HG03066 (cell line): ENCODE measurements around the gene KLK13.

Experiments used
- ATAC-seq: cut with Tn5 transposase; IDR thresholded peaks from one replicate; pipeline ENCODE4 v1.9.1; 2021; ENCODE audit warnings: low read depth; ENCODE audit not compliant: unreplicated experiment

Gene KLK13

GRCh38 chr19:51025401-51025800, 39.5 kb downstream of the KLK13 start:
- ATAC-seq: no peak

- ATAC-seq: no peak
Measured at GRCh38 chr19:51024924-51025323, 40.0 kb downstream of the KLK13 start.

GRCh38 chr19:51023946-51024345, 40.9 kb downstream of the KLK13 start:
- no peak for ATAC-seq

GRCh38 chr19:51022526-51022925, 42.4 kb downstream of the KLK13 start:
- ATAC-seq: no peak

GRCh38 chr19:51020988-51021651, 43.8 kb downstream of the KLK13 start:
- ATAC-seq: no peak

GRCh38 chr19:51019544-51019925, 45.4 kb downstream of the KLK13 start, which contains the start of gene KLK10:
Gene KLK10 (minus strand): TSS chr19:51019709. CDS start chr19:51019130, 579 bp downstream.
- ATAC-seq: no peak

- ATAC-seq: no peak
Measured at GRCh38 chr19:51018745-51019543, 45.9 kb downstream of the KLK13 start.

GRCh38 chr19:51016798-51017683, 47.9 kb downstream of the KLK13 start:
- ATAC-seq: no peak

- no peak for ATAC-seq
Measured at GRCh38 chr19:51015691-51016267, 49.1 kb downstream of the KLK13 start.

- ATAC-seq: no peak
Measured at GRCh38 chr19:51014242-51014641, 50.6 kb downstream of the KLK13 start.

GRCh38 chr19:51012661-51013190, 52.2 kb downstream of the KLK13 start:
- ATAC-seq: no peak

GRCh38 chr19:51010066-51010795, 54.7 kb downstream of the KLK13 start:
- ATAC-seq: no peak

GRCh38 chr19:51009061-51009891, 55.6 kb downstream of the KLK13 start:
- ATAC-seq: no peak

GRCh38 chr19:51007488-51007887, 57.4 kb downstream of the KLK13 start:
- no peak for ATAC-seq

- no peak for ATAC-seq
Measured at GRCh38 chr19:51006406-51006805, 58.5 kb downstream of the KLK13 start.
